IPS-18c (cell line): Measurements from ENCODE around the gene SLC25A30.
"Not testable (repeated sequence)": the region's sequence is repeated elsewhere in the genome, so short reads cannot be mapped to it uniquely, and the experiment has no call there.

ENCODE experiments used
- H3K4me3 ChIP-seq: 2 replicates; pipeline ENCODE4 v1.7.0; 2013; ENCODE audit warnings: low read depth, mild to moderate bottlenecking, low read length, moderate library complexity; ENCODE audit not compliant: insufficient read depth
- H3K9me3 ChIP-seq: one replicate; pipeline ENCODE4 v1.6.1; 2013; ENCODE audit warnings: mild to moderate bottlenecking, low read length, moderate library complexity; ENCODE audit not compliant: control insufficient read depth, insufficient read depth

SLC25A30 gene

GRCh38 chr13:45356966-45357672, 61.1 kb downstream of the SLC25A30 start:
- Histone ChIP-seq H3K9me3 (peaks cover 2% of the 10 kb centered on the region), H3K4me3 (no peak overlapping the region)

- no peak overlapping the region for H3K4me3 ChIP-seq
Observed at GRCh38 chr13:45353895-45354294, 64.3 kb downstream of the SLC25A30 start.

GRCh38 chr13:45352031-45352430, 66.1 kb downstream of the SLC25A30 start:
- H3K9me3 ChIP-seq: no peaks in the 10 kb centered on the region
- no peak overlapping the region for H3K4me3 ChIP-seq

More at GRCh38 chr13:45353895-45354294, 64.3 kb downstream of the SLC25A30 start:
- H3K9me3 ChIP-seq: peaks cover 2% of the 10 kb centered on the region

- Histone ChIP-seq H3K9me3 (no peaks in the 10 kb centered on the region), H3K4me3 (no peak overlapping the region)
Observed at GRCh38 chr13:45350152-45350551, 68.0 kb downstream of the SLC25A30 start.

GRCh38 chr13:45349438-45349837, 68.7 kb downstream of the SLC25A30 start:
- Histone ChIP-seq H3K4me3 (no peak overlapping the region), H3K9me3 (no peaks in the 10 kb centered on the region)

- H3K9me3 ChIP-seq, H3K4me3 ChIP-seq: not testable (repeated sequence)
Observed at GRCh38 chr13:45344064-45344463, 74.1 kb downstream of the SLC25A30 start.
